Measurements from ENCODE around the gene GARIN5B.
"Not testable (repeated sequence)": the region's sequence is repeated elsewhere in the genome, so short reads cannot be mapped to it uniquely, and the experiment has no call there.

Gene GARIN5B

GRCh38 chr19:55362990-55363716, at the start of gene GARIN5B:
Gene GARIN5B (minus strand): TSS chr19:55363260. CDS start chr19:55363066, 194 bp downstream.
- DNase-seq, result no peak

DNA sequence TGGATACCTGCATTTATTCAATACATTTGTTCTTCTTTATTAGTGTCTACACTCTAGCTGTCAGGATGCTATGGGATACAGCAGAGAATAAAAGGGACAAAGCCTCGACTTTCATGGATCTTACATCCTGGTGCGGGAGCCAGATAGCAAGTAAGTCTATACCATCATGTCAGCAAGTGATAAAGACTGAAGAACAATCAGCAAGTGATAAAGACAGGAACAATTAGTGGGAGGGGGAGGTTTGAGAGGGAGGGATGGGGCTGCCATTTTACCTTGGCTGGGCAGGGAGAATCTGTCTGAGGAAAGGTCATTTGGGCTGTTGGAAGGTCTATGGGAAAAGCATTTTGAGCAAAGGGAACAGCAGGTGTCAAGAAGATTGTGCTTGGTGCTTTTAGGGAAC, 47.1 kb upstream of the GARIN5B start:
- DNase-seq, result no peak
- in situ Hi-C loops (cut with MboI; ENCODE audit: low pct_unique_long_range_greater_than_20kb, low sequenced_read_pairs), result no loop called here

More at GRCh38 chr19:55362990-55363716, at the start of gene GARIN5B:
- in situ Hi-C loops (cut with MboI; ENCODE audit: low pct_unique_long_range_greater_than_20kb, low sequenced_read_pairs), result no loop called here

- DNase-seq; in situ Hi-C loops (cut with MboI; ENCODE audit: low pct_unique_long_range_greater_than_20kb, low sequenced_read_pairs): not testable (repeated sequence)
Observed at GRCh38 chr19:55409179-55409578, 46.1 kb upstream of the GARIN5B start.

DNA sequence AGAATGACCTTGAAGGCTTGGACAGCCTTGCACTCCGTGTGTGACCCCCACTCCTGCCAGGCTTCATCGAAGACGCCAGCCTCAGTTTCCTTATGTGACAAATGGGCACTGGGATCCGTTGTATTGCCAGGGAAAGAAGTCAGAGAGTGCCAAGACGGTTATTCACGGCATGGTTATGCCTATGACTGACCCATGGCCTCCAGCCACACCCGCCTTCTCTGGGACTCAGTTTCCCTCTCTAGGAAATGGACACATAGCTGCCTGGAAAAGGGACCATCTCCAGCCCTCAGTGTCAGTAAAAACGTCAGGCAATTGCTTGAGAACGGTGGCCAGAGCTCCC, 45.4 kb upstream of the GARIN5B start:
- in situ Hi-C loops (cut with MboI; ENCODE audit: low pct_unique_long_range_greater_than_20kb, low sequenced_read_pairs), result no loop called here
- DNase-seq, result no peak

DNA sequence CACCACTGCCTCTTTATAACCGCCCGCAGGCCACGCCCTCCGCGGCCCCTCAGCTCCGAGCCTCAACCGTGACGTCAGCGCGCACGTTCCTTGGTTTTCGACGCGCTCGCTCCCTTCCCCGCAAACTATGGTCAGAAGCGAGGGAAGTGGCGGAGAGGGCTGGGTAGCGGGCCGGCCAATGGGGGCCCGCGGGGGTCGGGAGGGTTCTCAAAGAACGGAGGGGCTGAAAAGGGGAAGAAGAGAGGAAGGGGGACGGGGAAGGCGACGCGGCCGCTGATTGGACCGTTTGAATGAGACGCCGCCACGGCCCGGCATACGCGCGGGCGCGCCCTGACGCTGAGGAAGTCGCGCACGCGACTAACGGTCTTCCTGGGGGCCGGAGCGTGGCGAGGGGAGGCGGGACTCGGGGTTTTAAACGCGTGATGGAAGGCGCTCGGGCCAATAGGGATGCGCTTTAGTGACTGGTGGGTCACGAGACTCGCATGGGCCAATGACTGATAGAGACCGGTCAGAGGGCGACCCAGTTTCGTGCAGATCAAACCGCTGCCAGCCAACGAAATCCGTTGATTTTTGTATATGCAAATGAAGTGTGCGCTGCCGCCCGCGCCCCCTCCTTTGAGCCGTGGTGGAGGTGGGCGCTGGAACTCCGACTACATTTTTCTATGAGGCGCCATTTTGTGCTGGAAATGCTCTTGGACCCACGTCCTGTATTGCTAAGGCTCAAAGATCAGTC, 44.9 kb upstream of the GARIN5B start:
- in situ Hi-C loops (cut with MboI; ENCODE audit: low pct_unique_long_range_greater_than_20kb, low sequenced_read_pairs), result no loop called here
- peak; percentile 99 for DNase-seq

- DNase-seq; in situ Hi-C loops (cut with MboI; ENCODE audit: low pct_unique_long_range_greater_than_20kb, low sequenced_read_pairs): not testable (repeated sequence)
Observed at GRCh38 chr19:55407550-55407799, 44.4 kb upstream of the GARIN5B start, which contains the start of gene UBE2S. Gene UBE2S (minus strand): TSS chr19:55407788. CDS start chr19:55407589, 199 bp downstream.

DNA sequence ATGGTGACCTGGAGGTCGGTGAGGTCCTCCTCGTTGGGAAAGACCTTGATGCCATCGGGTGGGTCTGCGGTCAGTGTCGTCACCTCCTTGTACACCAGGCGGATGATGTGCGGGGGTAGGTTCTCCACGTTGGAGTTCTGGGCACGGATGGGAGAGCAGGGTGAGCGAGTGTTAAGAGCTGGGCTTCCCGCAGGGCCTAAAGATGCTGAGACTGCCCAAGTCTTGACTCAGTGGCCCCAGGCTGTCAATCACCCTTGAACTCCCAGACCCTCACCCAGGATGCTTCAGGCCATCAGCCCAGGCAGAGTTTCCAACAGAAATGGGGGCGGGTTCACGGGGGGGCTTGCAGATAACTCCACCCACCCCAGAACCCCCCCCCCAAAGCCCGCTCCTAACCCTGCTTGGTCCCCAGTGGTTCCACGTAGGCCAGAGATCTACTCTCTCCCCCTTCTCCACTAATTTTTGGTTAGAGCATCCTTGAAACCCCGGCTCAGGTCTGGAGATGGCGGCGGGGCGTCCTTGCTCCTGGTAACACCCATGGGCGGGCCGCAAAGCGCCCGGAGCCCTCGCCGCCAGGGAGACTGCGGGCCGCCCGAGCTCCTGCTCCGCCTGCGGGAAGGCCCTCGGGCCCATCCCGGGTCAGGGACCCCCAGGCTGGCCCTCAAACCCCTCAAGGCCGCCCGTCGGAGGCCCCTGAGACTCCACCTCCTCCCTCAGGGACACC, 43.9 kb upstream of the GARIN5B start:
- no peak for DNase-seq
- in situ Hi-C loops (cut with MboI; ENCODE audit: low pct_unique_long_range_greater_than_20kb, low sequenced_read_pairs), result no loop called here

DNA sequence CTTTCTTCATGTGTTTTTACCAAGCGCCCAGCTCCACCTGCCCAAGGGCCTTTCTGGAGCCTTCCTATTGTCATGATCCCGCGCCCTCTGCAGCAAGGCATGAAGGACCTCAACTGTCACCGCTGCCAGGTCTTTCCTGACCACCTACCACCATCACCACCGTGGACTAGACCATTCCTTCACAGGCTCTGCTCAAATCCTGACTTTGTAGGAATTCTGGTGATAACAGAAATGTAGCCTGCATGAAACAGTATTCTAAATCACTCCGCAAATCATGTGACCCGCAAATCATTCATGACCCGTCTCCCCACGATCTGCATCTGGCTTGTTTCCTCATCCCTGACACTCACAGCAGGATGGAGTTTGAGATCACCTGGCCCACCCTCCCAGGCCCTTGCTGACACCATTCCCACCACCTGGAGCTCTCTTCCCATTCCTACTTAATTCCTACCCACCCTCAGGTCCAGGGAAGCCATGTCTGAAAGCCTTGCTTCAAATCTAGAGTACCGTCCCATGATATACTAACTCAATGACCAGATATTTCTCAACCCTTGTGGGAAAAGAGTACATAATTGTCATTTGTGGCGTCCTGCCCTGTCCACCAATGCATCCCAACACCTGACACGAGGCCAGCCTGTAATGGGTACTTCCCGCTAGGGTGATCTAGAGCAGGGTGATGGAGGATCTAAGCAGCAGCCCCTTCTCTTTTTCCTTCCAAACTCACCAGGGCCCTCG, 43.2 kb upstream of the GARIN5B start:
- in situ Hi-C loops (cut with MboI; ENCODE audit: low pct_unique_long_range_greater_than_20kb, low sequenced_read_pairs), result no loop called here
- DNase-seq, result no peak

DNA sequence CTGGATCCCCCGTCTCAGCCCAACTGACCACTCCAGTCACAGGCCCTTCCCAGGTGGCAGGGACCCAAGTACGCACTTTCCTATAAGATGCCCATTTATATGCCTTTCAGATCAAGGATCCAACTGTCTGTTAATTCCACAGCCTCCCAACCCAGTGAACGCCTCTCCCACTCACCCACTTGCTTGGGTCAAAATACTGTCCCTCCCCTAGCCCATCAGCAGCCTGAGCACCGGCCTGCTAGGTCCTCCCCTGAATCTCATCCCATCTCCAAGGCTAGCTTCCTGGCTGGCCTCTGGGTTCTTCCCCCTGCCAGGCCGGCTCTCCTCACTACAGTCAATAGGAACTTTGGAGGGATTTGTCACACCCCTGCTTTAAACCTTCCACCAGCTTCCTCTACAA, 42.6 kb upstream of the GARIN5B start:
- DNase-seq, result no peak
- in situ Hi-C loops (cut with MboI; ENCODE audit: low pct_unique_long_range_greater_than_20kb, low sequenced_read_pairs), result no loop called here

- in situ Hi-C loops (cut with MboI; ENCODE audit: low pct_unique_long_range_greater_than_20kb, low sequenced_read_pairs), result no loop called here
- DNase-seq, result no peak
Observed at GRCh38 chr19:55402509-55402908, 39.4 kb upstream of the GARIN5B start.

GRCh38 chr19:55401390-55401789, 38.3 kb upstream of the GARIN5B start:
- in situ Hi-C loops (cut with MboI; ENCODE audit: low pct_unique_long_range_greater_than_20kb, low sequenced_read_pairs); DNase-seq: not testable (repeated sequence)

GRCh38 chr19:55400281-55401087, 37.4 kb upstream of the GARIN5B start:
- in situ Hi-C loops (cut with MboI; ENCODE audit: low pct_unique_long_range_greater_than_20kb, low sequenced_read_pairs), result no loop called here
- DNase-seq, result no peak

GRCh38 chr19:55398200-55398925, 35.3 kb upstream of the GARIN5B start:
- in situ Hi-C loops (cut with MboI; ENCODE audit: low pct_unique_long_range_greater_than_20kb, low sequenced_read_pairs), result no loop called here
- no peak for DNase-seq

GRCh38 chr19:55392820-55393761, 30.0 kb upstream of the GARIN5B start:
- DNase-seq, result no peak
- in situ Hi-C loops (cut with MboI; ENCODE audit: low pct_unique_long_range_greater_than_20kb, low sequenced_read_pairs), result no loop called here

DNA sequence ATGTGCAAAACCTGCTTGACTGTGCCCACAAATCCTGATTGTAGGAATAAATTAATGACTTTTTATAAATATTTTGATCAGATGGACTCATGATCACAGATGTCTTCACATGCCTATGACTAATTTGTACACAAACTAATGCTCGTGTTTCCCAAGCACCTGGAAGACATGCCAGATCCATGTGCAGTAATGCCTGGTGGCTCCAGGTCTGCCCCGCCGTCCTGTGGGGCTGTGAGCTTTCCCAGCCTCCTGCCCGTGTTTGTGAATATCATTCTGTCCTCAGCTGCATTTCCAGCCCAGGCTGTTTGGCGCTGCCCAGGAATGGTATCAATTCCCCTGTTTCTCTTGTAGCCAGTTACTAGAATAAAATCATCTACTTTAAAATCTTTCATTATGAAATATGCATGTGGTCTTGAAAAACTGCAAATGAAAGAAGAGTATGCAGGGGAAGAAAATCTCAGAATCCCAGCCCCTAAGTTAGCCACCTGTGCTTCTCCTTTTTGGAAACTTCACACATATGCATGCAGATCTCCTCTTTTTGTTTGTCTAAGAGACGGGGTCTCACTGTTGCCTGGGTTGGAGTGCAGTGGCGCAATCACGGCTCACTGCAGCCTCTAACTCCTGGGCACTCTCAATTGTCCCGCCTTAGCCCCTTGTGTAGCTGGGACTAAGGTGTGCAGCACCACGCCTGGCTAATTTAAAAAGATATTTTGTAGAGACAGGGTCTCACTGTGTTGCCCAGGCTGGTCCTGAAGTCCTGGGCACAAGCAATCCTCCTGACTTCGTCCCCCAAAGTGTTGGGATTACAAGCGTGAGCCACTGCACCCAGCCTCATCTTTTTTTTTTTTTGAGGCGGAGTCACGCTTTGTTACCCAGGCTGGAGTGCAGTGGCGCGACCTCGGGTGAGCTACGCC, 28.9 kb upstream of the GARIN5B start:
- no peak for DNase-seq
- in situ Hi-C loops (cut with MboI; ENCODE audit: low pct_unique_long_range_greater_than_20kb, low sequenced_read_pairs), result no loop called here

GRCh38 chr19:55391191-55391670, 28.2 kb upstream of the GARIN5B start:
- no peak for DNase-seq
- in situ Hi-C loops (cut with MboI; ENCODE audit: low pct_unique_long_range_greater_than_20kb, low sequenced_read_pairs), result no loop called here
